WTC11 (cell line): ENCODE results near the gene GNGT2. TPM values are rescaled to one million over a fixed set of nuclear protein-coding genes. Genes with fewer than 3 reads are reported as not detected.

Experiments used
- ATAC-seq: fragments of 200-7000 bp; cut with Tn5 transposase; 2 replicates; pipeline ENCODE4 v1.10.0; 2021; ENCODE audit warnings: mild to moderate bottlenecking, moderate library complexity
- Bru-seq: library from RNA; stranded (reverse); fragments of 400-500 nt; gene quantifications from one replicate; lab custom pipeline; 2021; lab: Mats Ljungman, UMichigan
- CTCF ChIA-PET: fragments of 300-600 bp; sonication (Branson Sonifier 250); formaldehyde crosslinking; loops from one replicate; lab custom pipeline; 2021; ENCODE audit warnings: antibody characterized with exemption; lab: Charles Lee
- POLR2A ChIA-PET: fragments of 350-600 bp; sonication (Branson Sonifier 250); formaldehyde crosslinking; loops from one replicate; lab custom pipeline; 2021; ENCODE audit warnings: antibody characterized with exemption; lab: Charles Lee
- DNase-seq: peaks from one replicate; pipeline ENCODE4 v3.0.0; 2021; ENCODE audit warnings: low spot score
- H3K27ac Mint-ChIP-seq: 2 replicates; pipeline ENCODE4 v1.8.0; 2021; ENCODE audit warnings: mixed read lengths
- H3K27me3 Mint-ChIP-seq: 2 replicates; pipeline ENCODE4 v1.8.0; 2021; ENCODE audit warnings: low read depth, mild to moderate bottlenecking, moderate library complexity, mixed read lengths
- H3K36me3 Mint-ChIP-seq: 2 replicates; pipeline ENCODE4 v1.8.0; 2021; ENCODE audit warnings: mixed read lengths
- H3K4me1 Mint-ChIP-seq: 2 replicates; pipeline ENCODE4 v1.8.0; 2022; ENCODE audit warnings: mixed read lengths
- H3K4me3 Mint-ChIP-seq: 2 replicates; pipeline ENCODE4 v1.8.0; 2021; ENCODE audit warnings: mild to moderate bottlenecking, moderate library complexity, mixed read lengths
- H3K9me3 Mint-ChIP-seq: 2 replicates; pipeline ENCODE4 v1.8.0; 2021; ENCODE audit warnings: mixed read lengths
- ATF1 ChIP-seq: sonication (generic); formaldehyde crosslinking; IDR thresholded peaks from 2 replicates; pipeline ENCODE4 v1.8.1; 2023; ENCODE audit warnings: mild to moderate bottlenecking, moderate library complexity, missing genetic modification reagents
- CTCF ChIP-seq: fragments of 200-600 bp; IDR thresholded peaks from 2 replicates; pipeline ENCODE4 v1.8.0; 2022; ENCODE audit warnings: antibody characterized with exemption
- ELF4 ChIP-seq: sonication (generic); formaldehyde crosslinking; IDR thresholded peaks from 2 replicates; pipeline ENCODE4 v1.8.1; 2022; ENCODE audit warnings: low read depth, mild to moderate bottlenecking, moderate library complexity, missing genetic modification reagents
- ETV6 ChIP-seq: sonication (generic); formaldehyde crosslinking; IDR thresholded peaks from 2 replicates; pipeline ENCODE4 v1.8.1; 2022; ENCODE audit warnings: mild to moderate bottlenecking, missing genetic modification reagents
- GABPB1 ChIP-seq: sonication (generic); formaldehyde crosslinking; IDR thresholded peaks from 2 replicates; pipeline ENCODE4 v1.8.1; 2023; ENCODE audit warnings: mild to moderate bottlenecking, missing genetic modification reagents
- IRF1 ChIP-seq: sonication (generic); formaldehyde crosslinking; IDR thresholded peaks from 2 replicates; pipeline ENCODE4 v1.8.0; 2023; ENCODE audit warnings: missing genetic modification reagents
- NFATC4 ChIP-seq: fragments of 250-450 bp; sonication (Bioruptor Pico); IDR thresholded peaks from 2 replicates; pipeline ENCODE4 v1.9.0; 2021; ENCODE audit warnings: mild to moderate bottlenecking
- NR3C1 ChIP-seq: sonication (generic); formaldehyde crosslinking; conservative IDR thresholded peaks from 2 replicates; pipeline ENCODE4 v1.8.1; 2023; ENCODE audit warnings: low read depth, mild to moderate bottlenecking, missing genetic modification reagents
- OVOL2 ChIP-seq: fragments of 250-450 bp; sonication (Bioruptor Pico); IDR thresholded peaks from 2 replicates; pipeline ENCODE4 v1.9.0; 2021; ENCODE audit warnings: mild to moderate bottlenecking, borderline replicate concordance
- PREB ChIP-seq: sonication (generic); formaldehyde crosslinking; IDR thresholded peaks from 2 replicates; pipeline ENCODE4 v1.8.1; 2022; ENCODE audit warnings: mild to moderate bottlenecking, missing genetic modification reagents, moderate library complexity, borderline replicate concordance
- RORB ChIP-seq: fragments of 250-450 bp; sonication (Bioruptor Pico); IDR thresholded peaks from 2 replicates; pipeline ENCODE4 v1.9.0; 2021; ENCODE audit warnings: mild to moderate bottlenecking
- SMAD3 ChIP-seq: sonication (generic); formaldehyde crosslinking; IDR thresholded peaks from 2 replicates; pipeline ENCODE4 v1.8.0; 2022; ENCODE audit warnings: missing genetic modification reagents, mild to moderate bottlenecking, borderline replicate concordance
- TCF7 ChIP-seq: sonication (generic); formaldehyde crosslinking; IDR thresholded peaks from 2 replicates; pipeline ENCODE4 v1.8.0; 2022; ENCODE audit warnings: mild to moderate bottlenecking, low read depth, missing genetic modification reagents, moderate library complexity
- TP53 ChIP-seq: sonication (generic); formaldehyde crosslinking; IDR thresholded peaks from 2 replicates; pipeline ENCODE4 v1.8.1; 2023; ENCODE audit warnings: mild to moderate bottlenecking, missing genetic modification reagents
- USF1 ChIP-seq: sonication (generic); formaldehyde crosslinking; IDR thresholded peaks from 2 replicates; pipeline ENCODE4 v1.8.0; 2022; ENCODE audit warnings: mild to moderate bottlenecking, missing genetic modification reagents
- ZNF219 ChIP-seq: sonication (generic); formaldehyde crosslinking; IDR thresholded peaks from 2 replicates; pipeline ENCODE4 v1.8.0; 2023; ENCODE audit warnings: missing genetic modification reagents, mild to moderate bottlenecking, borderline replicate concordance
- ZNF232 ChIP-seq: sonication (generic); formaldehyde crosslinking; IDR thresholded peaks from 2 replicates; pipeline ENCODE4 v1.8.0; 2022; ENCODE audit warnings: mild to moderate bottlenecking, missing genetic modification reagents
- ZNF281 ChIP-seq: sonication (generic); formaldehyde crosslinking; IDR thresholded peaks from 2 replicates; pipeline ENCODE4 v1.8.0; 2023; ENCODE audit warnings: mild to moderate bottlenecking, missing genetic modification reagents
- ZNF396 ChIP-seq: fragments of 250-450 bp; sonication (Bioruptor Pico); IDR thresholded peaks from 2 replicates; pipeline ENCODE4 v1.8.0; 2021; ENCODE audit warnings: mild to moderate bottlenecking, moderate library complexity, borderline replicate concordance
- ZNF423 ChIP-seq: fragments of 250-450 bp; sonication (Bioruptor Pico); IDR thresholded peaks from 2 replicates; pipeline ENCODE4 v2.1.2; 2022; ENCODE audit warnings: mild to moderate bottlenecking, moderate library complexity
- ZNF512 ChIP-seq: sonication (generic); formaldehyde crosslinking; IDR thresholded peaks from 2 replicates; pipeline ENCODE4 v1.8.1; 2022; ENCODE audit warnings: missing genetic modification reagents, borderline replicate concordance
- ZSCAN18 ChIP-seq: fragments of 250-450 bp; sonication (Bioruptor Pico); IDR thresholded peaks from 2 replicates; pipeline ENCODE4 v2.1.2; 2022; ENCODE audit warnings: mild to moderate bottlenecking, moderate library complexity
- long read RNA-seq, 3 experiments: library from RNA in 1 of 3; library from capped mRNA in 1 of 3; library from polyadenylated mRNA in 1 of 3; unstranded in 2 of 3; stranded (forward) in 1 of 3; transcript quantifications; one replicate each; pipeline ENCODE4 v2.0.0, GENCODE V29; 2021
- total RNA-seq: library from RNA; stranded (reverse); gene quantifications from 3 replicates; pipeline ENCODE4 v1.2.3, GENCODE V29; 2021

Gene GNGT2
- total RNA-seq, result 0.34 to 0.70 TPM (median 0.50 TPM) in 3 replicates
- percentile 11 among the genes with signal in this experiment for Bru-seq, nascent RNA
- long read RNA-seq, experiment 1, result 0 reads
- long read RNA-seq, experiment 2, result 0 reads
- long read RNA-seq, experiment 3, result 0 reads

- POLR2A ChIA-PET, result no interaction called here
- no peaks in the 10 kb centered on the region for H3K9me3 Mint-ChIP-seq
- H3K27ac Mint-ChIP-seq, result no peak within 1 kb of the TSS; the same call in 1 of the 2 replicates
- CTCF ChIA-PET, result interaction anchor here (0.6 to 1.8 kb wide), 6 partner anchors 10 to 326 kb away, joined by 3 to 4 read pairs (median 4); no protein-coding TSS in a partner anchor
- peak within 1 kb of the TSS; percentile 20 for H3K4me3 Mint-ChIP-seq
- DNase-seq, result peak; percentile 23
- TF ChIP-seq SMAD3 (CRISPR knock-in tag) (no peak), ZNF423 (peak; percentile 29; the same call in 1 of the 2 replicates), ETV6 (CRISPR knock-in tag) (no peak), TCF7 (no peak)
- no peaks in the 10 kb centered on the region for H3K36me3 Mint-ChIP-seq
- peaks cover 37% of the 10 kb centered on the region for H3K4me1 Mint-ChIP-seq
- ATAC-seq, result peak; percentile 57
- peaks cover 15% of the 10 kb centered on the region; the same call in 1 of the 2 replicates for H3K27me3 Mint-ChIP-seq
Observed at GRCh38 chr17:49210158-49211029, at the start of gene GNGT2, which contains the start of gene ABI3. GNGT2 (minus strand) TSS chr17:49210574; CDS start chr17:49207422, 3,152 bp downstream. ABI3 (plus strand) TSS chr17:49210707; CDS start chr17:49210725, 18 bp downstream.

- ChIA-PET POLR2A (no interaction called here), CTCF (interaction anchor here (1.0 to 2.6 kb wide), 6 partner anchors 17 to 298 kb away, joined by 3 to 19 read pairs (median 6); no protein-coding TSS in a partner anchor)
- peaks cover 27% of the 10 kb centered on the region for H3K27me3 Mint-ChIP-seq
- TF ChIP-seq ZNF232 (CRISPR knock-in tag), result no peak
- no peak for TF ChIP-seq NFATC4 (CRISPR knock-in tag)
- no peak for TF ChIP-seq OVOL2 (CRISPR knock-in tag)
- no peak for TF ChIP-seq NR3C1
- TF ChIP-seq TP53, result no peak
- TF ChIP-seq RORB, result no peak
- no peak for TF ChIP-seq ZNF281 (CRISPR knock-in tag)
- no peak for TF ChIP-seq ZNF219
- no peak for TF ChIP-seq ZNF512 (CRISPR knock-in tag)
- no peak for TF ChIP-seq IRF1 (CRISPR knock-in tag)
- no peak for TF ChIP-seq ATF1 (CRISPR knock-in tag)
- no peak for TF ChIP-seq PREB (CRISPR knock-in tag)
- no peak for TF ChIP-seq USF1 (CRISPR knock-in tag)
- no peak for TF ChIP-seq GABPB1 (CRISPR knock-in tag)
- no peak for TF ChIP-seq ZSCAN18 (CRISPR knock-in tag)
- no peak for TF ChIP-seq ELF4 (CRISPR knock-in tag)
- TF ChIP-seq CTCF, result no peak
- TF ChIP-seq ZNF396 (CRISPR knock-in tag), result no peak
- TF ChIP-seq, all 79 proteins: peak for 0
- H3K36me3 Mint-ChIP-seq, result no peaks in the 10 kb centered on the region
- no peak for ATAC-seq
- DNase-seq, result no peak
- H3K4me3 Mint-ChIP-seq, result peak overlapping the region; percentile 80
- no peaks in the 10 kb centered on the region for H3K9me3 Mint-ChIP-seq
- no peak overlapping the region for H3K27ac Mint-ChIP-seq
- H3K4me1 Mint-ChIP-seq, result peaks cover 8% of the 10 kb centered on the region
Observed at GRCh38 chr17:49259663-49260010, 49.3 kb upstream of the GNGT2 start.
